K562 (cell line): ENCODE data around the gene DHRS13. TPM values are rescaled to one million over a fixed set of nuclear protein-coding genes. Genes with fewer than 3 reads are reported as not detected.

Experiments
- BCLAF1 ChIP-seq, 2 experiments: fragments of 450-650 bp in 1 of 2; IDR thresholded peaks; 2 replicates each; pipeline ENCODE4 v1.6.1; 2011 to 2017; ENCODE audit warnings: low read depth in 2 of 2, antibody characterized with exemption in 1 of 2, borderline replicate concordance in 1 of 2, low read length in 1 of 2, mild to moderate bottlenecking in 1 of 2, mixed read lengths in 1 of 2; ENCODE audit not compliant: control insufficient read depth in 1 of 2
- FOXK2 ChIP-seq, 2 experiments: fragments of 450-650 bp; IDR thresholded peaks in 1 of 2; conservative IDR thresholded peaks in 1 of 2; 2 replicates each; pipeline ENCODE4 v1.6.1; 2016; ENCODE audit warnings: low read depth in 2 of 2, mild to moderate bottlenecking in 1 of 2
- MLLT1 ChIP-seq, 2 experiments: fragments of 450-650 bp; IDR thresholded peaks; 2 replicates each; pipeline ENCODE4 v1.6.1; 2016
- PTRF ChIP-seq: fragments of 450-650 bp; IDR thresholded peaks from 2 replicates; pipeline ENCODE4 v1.6.1; 2016; ENCODE audit warnings: mild to moderate bottlenecking, missing genetic modification characterization, missing compliant biosample characterization
- ZNF584 ChIP-seq: fragments of 200-800 bp; sonication (Bioruptor generic); IDR thresholded peaks from 2 replicates; pipeline ENCODE4 v1.6.1; 2016; ENCODE audit warnings: low read depth, mild to moderate bottlenecking, missing genetic modification characterization, missing compliant biosample characterization
- polyA plus RNA-seq, 8 experiments: library from polyadenylated mRNA; depleted of rRNA in 4 of 8; stranded (reverse) in 5 of 8; unstranded in 3 of 8; fragments of >200 nt; fragmentation: Nextera tagmentation in 2 of 8; fragmentation: Illumina TruSeq in 1 of 8; extraction: Ambion mirVana in 2 of 8; extraction: Trizol in 1 of 8; gene quantifications; 2 replicates each; pipeline versions ENCODE4 v1.2.1 to v1.2.3, GENCODE V29; 2011 to 2014; ENCODE audit warnings: inconsistent platforms in 1 of 8, missing spikeins in 1 of 8
- total RNA-seq, 7 experiments: library from RNA; depleted of rRNA in 6 of 7; stranded (reverse); fragments of >200 nt in 6 of 7; fragmentation: Illumina TruSeq in 2 of 7; extraction: Trizol in 2 of 7; gene quantifications; 2 replicates each; pipeline versions ENCODE4 v1.2.1 to v1.2.3, GENCODE V29; 2011 to 2021; ENCODE audit warnings: low replicate concordance in 1 of 7
- TF ChIP-seq, protein P1 (sequence below): fragments of 450-650 bp; IDR thresholded peaks from 2 replicates; pipeline ENCODE4 v1.6.1; 2016; ENCODE audit warnings: borderline replicate concordance

The DHRS13 gene
- total and polyA plus RNA-seq, 9 of the 15 experiments (the other 6 are each of a cell fraction or from before 2014, with no cell fraction given) = 0.32 to 52.3 (median 34.3) TPM; not detected in 1

DNA sequence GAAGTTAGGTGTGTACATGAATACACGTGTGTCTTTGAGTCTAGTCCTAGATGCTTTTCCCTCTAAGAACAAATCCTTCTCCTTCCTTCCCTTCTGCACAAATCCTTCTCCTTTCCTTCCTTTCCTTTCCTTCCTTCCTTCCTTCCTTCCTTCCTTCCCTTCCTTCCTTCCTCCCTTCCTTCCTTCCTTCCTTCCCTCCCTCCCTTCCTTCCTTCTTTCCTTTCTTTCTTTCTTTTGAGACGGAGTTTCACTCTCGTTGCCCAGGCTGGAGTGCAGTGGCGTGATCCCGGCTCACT lies 615 bp upstream of the DHRS13 start (continued):
- 0 out of 2 replicates have a peak, but pooled peaks have one; percentile 9 for TF ChIP-seq ZNF584 (CRISPR knock-in tag)
- peak in 1 of 2 experiments; percentile 77; a peak in 1 of 4 replicates for TF ChIP-seq BCLAF1 (IDR thresholded peaks at IDR 0.05; ENCODE audit: borderline replicate concordance in 1 of 2, control insufficient read depth in 1 of 2, low read depth in 2 of 2, low read length in 1 of 2)
- TF ChIP-seq PTRF (tag) = peak; percentile 38; the same call in 1 of the 2 replicates
- 0 out of 4 replicates have a peak, but pooled peaks have one; percentile 35 to 47 for TF ChIP-seq MLLT1 (IDR thresholded peaks at IDR 0.05)
- TF ChIP-seq FOXK2 (conservative IDR thresholded peaks at IDR 0.05 in 1 of 2, IDR thresholded peaks at IDR 0.05 in 1 of 2; ENCODE audit: low read depth in 2 of 2) = peak in 1 of 2 experiments; percentile 12; a peak in 1 of 4 replicates
- TF ChIP-seq, protein P1, sequence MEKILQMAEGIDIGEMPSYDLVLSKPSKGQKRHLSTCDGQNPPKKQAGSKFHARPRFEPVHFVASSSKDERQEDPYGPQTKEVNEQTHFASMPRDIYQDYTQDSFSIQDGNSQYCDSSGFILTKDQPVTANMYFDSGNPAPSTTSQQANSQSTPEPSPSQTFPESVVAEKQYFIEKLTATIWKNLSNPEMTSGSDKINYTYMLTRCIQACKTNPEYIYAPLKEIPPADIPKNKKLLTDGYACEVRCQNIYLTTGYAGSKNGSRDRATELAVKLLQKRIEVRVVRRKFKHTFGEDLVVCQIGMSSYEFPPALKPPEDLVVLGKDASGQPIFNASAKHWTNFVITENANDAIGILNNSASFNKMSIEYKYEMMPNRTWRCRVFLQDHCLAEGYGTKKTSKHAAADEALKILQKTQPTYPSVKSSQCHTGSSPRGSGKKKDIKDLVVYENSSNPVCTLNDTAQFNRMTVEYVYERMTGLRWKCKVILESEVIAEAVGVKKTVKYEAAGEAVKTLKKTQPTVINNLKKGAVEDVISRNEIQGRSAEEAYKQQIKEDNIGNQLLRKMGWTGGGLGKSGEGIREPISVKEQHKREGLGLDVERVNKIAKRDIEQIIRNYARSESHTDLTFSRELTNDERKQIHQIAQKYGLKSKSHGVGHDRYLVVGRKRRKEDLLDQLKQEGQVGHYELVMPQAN = peak; percentile 48; the same call in 1 of the 2 replicates
